ENCODE results near the gene SCAMP3. TPM values are rescaled to one million over a fixed set of nuclear protein-coding genes. Genes with fewer than 3 reads are reported as not detected.
"Not testable (repeated sequence)": the region's sequence is repeated elsewhere in the genome, so short reads cannot be mapped to it uniquely, and the experiment has no call there.

Gene SCAMP3
- total RNA-seq, 2 donors from 2014 or later = 36.8 to 38.9 TPM

- DNase-seq (no peak), ATAC-seq (no peak)
- TF ChIP-seq POLR2A (IDR thresholded peaks at IDR 0.05) (no peak), CTCF (IDR thresholded peaks at IDR 0.05) (no peak)
- Histone ChIP-seq H3K9me3 (no peaks in the 10 kb centered on the region), H3K4me1 (peaks cover 29% of the 10 kb centered on the region), H3K4me3 (no peak overlapping the region), H3K27ac (peak overlapping the region; percentile 50 to 88 (median 64)), H3K36me3 (replicated peaks in 1 of 2; ENCODE audit: insufficient read depth in 1 of 2, low read depth in 2 of 2) (no peaks in the 10 kb centered on the region), H3K27me3 (no peaks in the 10 kb centered on the region)
- WGBS, 2 donors = 63 to 73% methylated on average over 7 to 9 of the region's 9 CpGs
- intact Hi-C loops (cut with DNase I) = loop anchor here (10.0 kb wide), 1 partner anchor 53 kb away; the partner anchor contains the start of genes KRTCAP2 and TRIM46
Observed at GRCh38 chr1:155228096-155228427, 34.1 kb downstream of the SCAMP3 start.

GRCh38 chr1:155227261-155228095, 34.7 kb downstream of the SCAMP3 start:
- no peaks in the 10 kb centered on the region for H3K27me3 ChIP-seq
- peak overlapping the region in 1 of 2 donors; percentile 65 for H3K4me3 ChIP-seq
- no peaks in the 10 kb centered on the region for H3K36me3 ChIP-seq (replicated peaks in 1 of 2; ENCODE audit: insufficient read depth in 1 of 2, low read depth in 2 of 2)
- peak; percentile 98 to 99 (median 98) for DNase-seq
- peak overlapping the region; percentile 50 to 88 (median 68) for H3K27ac ChIP-seq
- H3K9me3 ChIP-seq = no peaks in the 10 kb centered on the region
- intact Hi-C loops (cut with DNase I) = loop anchor here (10.0 kb wide), 1 partner anchor 53 kb away; the partner anchor contains the start of genes KRTCAP2 and TRIM46
- ATAC-seq = peak; percentile 99
- TF ChIP-seq POLR2A (IDR thresholded peaks at IDR 0.05) (peak; percentile 24 to 79 (median 71)), CTCF (IDR thresholded peaks at IDR 0.05) (no peak)
- H3K4me1 ChIP-seq = peaks cover 26% of the 10 kb centered on the region
- 2% methylated on average over 32 to 41 of the region's 42 CpGs for WGBS, 2 donors

GRCh38 chr1:155226910-155227260, 35.3 kb downstream of the SCAMP3 start:
- peaks cover 20% of the 10 kb centered on the region for H3K4me1 ChIP-seq
- peak overlapping the region; percentile 28 to 88 (median 68) for H3K27ac ChIP-seq
- H3K4me3 ChIP-seq = peak overlapping the region in 1 of 2 donors; percentile 65
- no peaks in the 10 kb centered on the region for H3K27me3 ChIP-seq
- ATAC-seq = peak; percentile 38
- DNase-seq = peak; percentile 41 to 49 (median 44)
- no peaks in the 10 kb centered on the region for H3K36me3 ChIP-seq (replicated peaks in 1 of 2; ENCODE audit: insufficient read depth in 1 of 2, low read depth in 2 of 2)
- TF ChIP-seq CTCF (IDR thresholded peaks at IDR 0.05) (peak in 1 of 7 experiments; percentile 6), POLR2A (IDR thresholded peaks at IDR 0.05) (no peak)
- WGBS, 2 donors = 0% methylated on average over 16 to 19 of the region's 19 CpGs
- intact Hi-C loops (cut with DNase I) = loop anchor here (10.0 kb wide), 1 partner anchor 52 kb away; the partner anchor contains the start of genes KRTCAP2 and TRIM46
- H3K9me3 ChIP-seq = no peaks in the 10 kb centered on the region

GRCh38 chr1:155226188-155226909, 35.8 kb downstream of the SCAMP3 start:
- ATAC-seq = peak; percentile 26
- Histone ChIP-seq H3K9me3 (no peaks in the 10 kb centered on the region), H3K36me3 (replicated peaks in 1 of 2; ENCODE audit: insufficient read depth in 1 of 2, low read depth in 2 of 2) (no peaks in the 10 kb centered on the region), H3K27me3 (no peaks in the 10 kb centered on the region), H3K4me1 (peaks cover 19% of the 10 kb centered on the region), H3K4me3 (peak overlapping the region in 1 of 2 donors; percentile 65), H3K27ac (peak overlapping the region; percentile 28 to 88 (median 68))
- no peak for TF ChIP-seq POLR2A (IDR thresholded peaks at IDR 0.05)
- peak in 6 of 7 experiments; percentile 24 to 81 (median 58) for TF ChIP-seq CTCF (IDR thresholded peaks at IDR 0.05)
- WGBS, 2 donors = 0% methylated on average over 7 of the region's 7 CpGs
- intact Hi-C loops (cut with DNase I) = loop anchor here (10.0 kb wide), 1 partner anchor 52 kb away; the partner anchor contains the start of genes KRTCAP2 and TRIM46
- DNase-seq = peak; percentile 72 to 82 (median 77)

GRCh38 chr1:155225404-155225759, 36.8 kb downstream of the SCAMP3 start:
- H3K9me3 ChIP-seq; H3K36me3 ChIP-seq (replicated peaks in 1 of 2; ENCODE audit: insufficient read depth in 1 of 2, low read depth in 2 of 2); H3K4me3 ChIP-seq; ATAC-seq; DNase-seq; H3K27me3 ChIP-seq: not testable (repeated sequence)
- intact Hi-C loops (cut with DNase I) = loop anchor here (10.0 kb wide), 1 partner anchor 51 kb away; the partner anchor contains the start of genes KRTCAP2 and TRIM46
- peaks cover 19% of the 10 kb centered on the region for H3K4me1 ChIP-seq
- peak overlapping the region in 1 of 4 donors; percentile 58 for H3K27ac ChIP-seq
- 91% methylated on average over 8 of the region's 8 CpGs for WGBS, 2 donors

Data from body of pancreas (tissue), 4 donors.